NCI-H345 treated with DMSO at 0.1 percent for 48 hours (cell line): Measurements from ENCODE around the gene EXOSC7.

Experiments used
- DNase-seq: peaks from one replicate; lab custom pipeline; 2025; ENCODE audit not compliant: unreplicated experiment; lab: John Stamatoyannopoulos, UW

Gene EXOSC7

DNA sequence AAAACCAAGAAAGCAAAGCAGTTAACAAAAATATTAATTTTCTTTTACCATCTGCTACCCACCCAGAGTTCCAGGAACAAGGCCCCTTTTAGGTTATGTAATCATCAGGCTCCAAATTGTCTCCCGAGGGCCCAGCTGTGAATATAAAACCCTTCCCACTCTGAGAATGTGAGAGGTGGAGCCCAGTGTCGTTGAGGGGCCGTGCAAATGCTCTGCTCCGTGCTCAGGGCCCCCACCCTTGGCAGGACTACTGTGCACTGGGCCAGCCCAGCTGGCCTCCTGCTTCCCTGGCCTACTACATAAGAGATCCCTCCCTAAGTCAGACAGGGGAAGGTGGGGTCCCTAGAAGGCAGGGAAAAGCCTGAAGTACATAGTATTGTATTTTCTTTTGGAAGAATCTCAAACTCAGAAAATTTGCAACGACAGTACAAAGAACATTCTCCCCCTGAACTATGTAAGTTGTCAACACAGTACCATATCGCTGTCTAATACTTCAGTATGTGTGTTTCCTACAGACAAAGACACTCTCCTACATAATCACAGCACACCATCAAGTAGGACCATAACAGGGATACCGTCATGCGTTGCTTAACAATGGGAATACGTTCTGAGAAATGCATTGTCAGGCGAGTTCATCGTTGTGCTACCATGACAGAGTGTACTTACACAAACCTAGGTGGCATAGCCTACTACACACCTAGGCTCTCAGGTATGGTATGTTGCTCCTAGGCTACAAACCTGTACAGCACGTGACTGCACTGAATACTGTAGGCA lies 45.7 kb downstream of the EXOSC7 start:
- no peak for DNase-seq

- no peak for DNase-seq
Observed at GRCh38 chr3:45023675-45024074, 47.6 kb downstream of the EXOSC7 start.

- DNase-seq, result no peak
Observed at GRCh38 chr3:45024542-45025255, 48.7 kb downstream of the EXOSC7 start.

GRCh38 chr3:45026038-45026437 lies 50.0 kb downstream of the EXOSC7 start, which contains the start of gene CLEC3B:
CLEC3B (plus strand) TSS chr3:45026303; CDS start chr3:45026363, 60 bp downstream.
- DNase-seq, result no peak

GRCh38 chr3:45026957-45027356 lies 50.9 kb downstream of the EXOSC7 start:
- DNase-seq, result no peak

GRCh38 chr3:45027441-45027840 lies 51.4 kb downstream of the EXOSC7 start:
- no peak for DNase-seq

DNA sequence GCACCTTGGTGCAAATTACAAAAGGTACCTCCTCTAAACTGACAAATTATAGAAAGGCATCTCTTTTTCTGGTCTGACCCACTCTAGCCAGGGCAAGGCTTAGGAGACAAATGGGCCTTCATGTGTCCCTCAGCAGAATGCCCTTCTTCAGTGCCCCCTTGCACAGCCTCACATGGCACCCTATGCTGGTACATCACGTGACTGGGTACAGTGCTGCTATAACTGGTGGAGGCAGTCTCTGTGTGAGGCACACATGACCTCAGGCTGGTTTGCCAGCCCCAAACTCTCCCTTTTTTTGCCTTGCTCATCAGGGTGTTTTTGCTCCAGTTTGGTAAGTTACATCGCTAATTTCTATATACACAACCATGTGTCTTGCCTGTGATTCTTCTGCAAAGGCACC lies 53.2 kb downstream of the EXOSC7 start:
- DNase-seq, result no peak

DNA sequence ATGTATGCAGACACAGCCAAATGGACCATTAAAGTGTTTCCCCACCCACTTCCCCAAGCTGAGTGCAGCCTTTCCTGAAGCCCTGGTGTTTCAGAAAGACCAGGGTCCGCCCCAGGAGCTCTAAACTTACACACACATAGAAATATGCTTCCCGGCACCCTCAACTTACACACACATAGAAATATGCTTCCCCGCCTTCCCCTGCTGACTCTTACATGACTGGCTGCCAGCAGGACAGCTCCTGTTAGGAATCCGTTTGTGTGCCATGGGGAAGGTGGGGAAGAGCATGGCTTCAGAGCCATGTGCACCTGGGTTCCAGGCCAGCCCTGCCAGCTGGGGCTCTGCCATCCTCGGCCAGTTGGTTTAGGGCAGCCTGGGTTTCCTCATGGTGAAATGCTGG lies 53.6 kb downstream of the EXOSC7 start:
- no peak for DNase-seq

- no peak for DNase-seq
Observed at GRCh38 chr3:45031531-45031930, 55.5 kb downstream of the EXOSC7 start.

- DNase-seq, result no peak
Observed at GRCh38 chr3:45032113-45032512, 56.1 kb downstream of the EXOSC7 start.

GRCh38 chr3:45033791-45034190 lies 57.7 kb downstream of the EXOSC7 start:
- DNase-seq, result no peak

DNA sequence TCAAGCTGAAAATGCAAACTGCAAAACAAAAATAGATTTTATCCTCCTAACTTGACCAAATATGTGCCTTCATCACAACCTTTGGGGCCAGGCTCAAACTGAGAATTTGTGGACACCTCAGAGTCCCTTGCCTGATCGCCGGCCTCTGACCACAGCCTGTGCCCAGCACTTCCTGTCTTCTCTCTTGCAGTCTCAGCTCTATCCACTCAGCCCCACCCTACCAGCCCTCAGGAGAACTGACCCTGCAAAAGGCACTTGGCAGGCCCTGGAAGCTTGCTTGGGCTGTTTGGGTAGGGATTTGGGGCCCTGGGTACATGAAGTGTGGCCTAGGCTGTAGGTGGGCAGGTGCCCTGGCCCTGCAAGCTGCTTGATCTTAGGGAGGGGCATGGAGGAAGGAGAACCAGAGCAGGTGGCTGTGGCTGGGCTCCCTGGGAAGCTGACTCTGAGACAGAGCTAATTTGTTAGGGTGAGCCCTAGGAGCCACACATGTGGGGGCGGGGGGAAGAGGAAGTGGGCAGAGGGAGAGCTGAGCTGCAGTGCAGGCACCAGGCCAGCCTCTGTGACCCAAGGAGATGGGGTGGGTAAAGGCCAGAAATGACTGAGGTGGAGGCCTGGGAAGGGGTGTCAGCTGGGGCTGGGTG lies 58.7 kb downstream of the EXOSC7 start:
- DNase-seq, result no peak

DNA sequence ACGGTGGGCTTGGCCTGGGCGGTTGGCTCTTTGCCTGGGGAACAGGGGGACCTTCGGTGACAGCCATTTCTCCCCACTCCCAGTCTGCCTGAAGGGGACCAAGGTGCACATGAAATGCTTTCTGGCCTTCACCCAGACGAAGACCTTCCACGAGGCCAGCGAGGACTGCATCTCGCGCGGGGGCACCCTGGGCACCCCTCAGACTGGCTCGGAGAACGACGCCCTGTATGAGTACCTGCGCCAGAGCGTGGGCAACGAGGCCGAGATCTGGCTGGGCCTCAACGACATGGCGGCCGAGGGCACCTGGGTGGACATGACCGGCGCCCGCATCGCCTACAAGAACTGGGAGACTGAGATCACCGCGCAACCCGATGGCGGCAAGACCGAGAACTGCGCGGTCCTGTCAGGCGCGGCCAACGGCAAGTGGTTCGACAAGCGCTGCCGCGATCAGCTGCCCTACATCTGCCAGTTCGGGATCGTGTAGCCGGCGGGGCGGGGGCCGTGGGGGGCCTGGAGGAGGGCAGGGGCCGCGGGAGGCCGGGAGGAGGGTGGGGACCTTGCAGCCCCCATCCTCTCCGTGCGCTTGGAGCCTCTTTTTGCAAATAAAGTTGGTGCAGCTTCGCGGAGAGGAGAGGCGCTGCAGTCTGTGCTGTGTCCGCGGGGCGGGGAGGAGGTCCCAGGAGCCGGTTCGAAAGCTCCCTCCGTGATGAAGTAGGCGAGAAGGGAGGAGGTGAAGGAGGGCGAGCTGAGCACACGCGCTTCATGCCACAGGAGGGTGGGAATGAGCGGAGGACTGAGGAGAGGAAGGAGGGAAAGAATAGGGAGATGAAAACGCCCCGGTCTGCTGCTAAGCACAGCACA lies 59.6 kb downstream of the EXOSC7 start:
- DNase-seq, result no peak

DNA sequence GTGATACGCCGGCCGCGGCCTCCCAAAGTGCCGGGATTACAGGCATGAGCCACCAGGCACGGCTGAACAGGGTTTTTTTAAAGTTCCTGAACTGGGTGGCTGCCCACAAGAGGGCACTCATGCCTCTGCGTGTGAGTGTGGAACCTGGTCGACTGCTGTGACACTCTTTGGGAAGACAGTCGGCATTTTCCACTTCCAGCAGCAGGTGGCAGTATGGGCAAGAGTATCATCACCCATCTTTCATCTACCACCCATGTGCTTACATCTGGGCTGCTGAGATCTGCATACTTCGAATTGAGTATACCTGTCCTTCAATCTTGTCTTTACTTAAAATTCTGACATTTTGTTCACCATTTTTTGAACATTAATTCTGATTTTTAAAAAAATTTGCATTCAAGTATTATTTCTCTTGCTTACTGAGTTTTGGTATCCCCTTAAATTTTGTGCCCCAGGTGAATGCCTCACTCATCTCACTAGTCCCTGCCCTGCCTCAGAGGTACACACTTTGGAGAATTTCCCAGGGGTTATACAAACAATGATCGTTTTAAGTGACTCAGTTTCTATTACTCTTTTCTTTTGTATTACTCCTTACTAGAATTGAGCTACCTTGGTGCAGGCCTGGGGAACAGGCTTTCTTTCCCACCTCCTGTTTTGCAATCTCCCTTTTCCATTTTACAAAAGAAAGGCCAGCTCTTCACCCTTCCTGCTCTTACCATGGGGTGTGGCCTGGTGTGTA lies 61.8 kb downstream of the EXOSC7 start:
- DNase-seq, result peak; percentile 80

DNA sequence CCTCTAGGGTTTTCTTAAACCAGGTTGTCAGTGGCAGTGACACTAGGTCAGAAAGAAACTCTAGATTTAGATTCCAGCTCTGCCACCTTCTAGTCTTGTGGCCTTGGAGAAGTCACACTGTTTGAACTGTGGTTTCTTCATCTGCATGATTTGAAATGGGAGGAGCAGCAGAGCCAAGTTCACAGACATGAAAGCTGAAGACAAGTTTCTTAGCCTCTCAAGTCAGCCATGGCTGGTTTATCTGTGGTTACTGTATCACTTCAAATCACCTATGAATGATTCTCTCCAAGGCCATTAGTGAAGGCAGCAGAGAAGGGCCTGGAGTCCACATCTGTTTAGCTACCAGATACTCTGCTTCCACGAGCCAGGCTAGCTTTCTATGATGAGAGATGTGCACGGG lies 65.6 kb downstream of the EXOSC7 start:
- no peak for DNase-seq

DNA sequence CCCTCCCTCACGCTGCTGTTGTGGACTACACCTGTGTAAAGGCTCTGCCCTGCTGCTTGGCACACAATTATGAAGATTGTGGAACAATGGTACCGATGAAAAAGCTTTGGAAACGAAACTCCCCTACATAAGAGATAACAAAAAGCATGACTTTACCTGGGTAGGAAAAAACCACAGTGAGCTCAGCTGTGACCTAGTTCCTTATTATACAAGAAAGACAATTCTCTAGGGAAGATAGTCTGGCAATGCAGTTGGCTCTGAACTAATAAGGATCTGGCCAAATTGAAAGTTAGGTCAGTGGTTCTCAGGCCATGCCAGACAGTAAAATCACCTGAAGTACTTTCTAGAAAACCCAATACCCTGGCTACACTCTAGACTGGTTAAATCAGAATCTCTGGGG lies 66.1 kb downstream of the EXOSC7 start:
- no peak for DNase-seq

- DNase-seq, result no peak
Observed at GRCh38 chr3:45043728-45044299, 67.8 kb downstream of the EXOSC7 start.

DNA sequence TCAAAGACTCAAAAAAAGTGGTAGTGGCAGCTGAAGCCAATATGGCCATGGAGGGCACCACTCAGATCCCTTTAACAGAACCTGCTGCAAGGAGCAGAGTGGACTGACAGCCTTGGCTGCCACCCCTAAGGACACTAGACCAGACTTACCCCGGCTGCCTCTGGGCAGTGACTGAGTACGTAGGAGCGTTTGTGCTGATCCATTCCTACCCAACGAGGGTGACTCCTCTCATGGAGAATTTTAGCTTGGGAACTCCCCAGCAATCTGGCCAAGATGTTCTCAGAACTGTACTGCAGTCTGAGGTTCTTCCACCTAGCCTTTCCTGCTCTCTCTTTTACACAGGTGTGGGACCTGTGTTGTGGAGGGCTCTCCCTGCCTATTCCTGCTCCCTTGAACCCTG lies 72.2 kb downstream of the EXOSC7 start:
- DNase-seq, result no peak

- DNase-seq, result no peak
Observed at GRCh38 chr3:45049807-45050206, 73.8 kb downstream of the EXOSC7 start.

- no peak for DNase-seq
Observed at GRCh38 chr3:45051685-45052084, 75.6 kb downstream of the EXOSC7 start.
